HEK293 (cell line): ENCODE data around the gene GOLT1A.

Source experiments
- CTCF ChIA-PET: fragments of 350-600 bp; formaldehyde crosslinking; extraction: SDS; loops from one replicate; lab custom pipeline; 2021; ENCODE audit warnings: antibody characterized with exemption; lab: Yijun Ruan, JAX
- POLR2A ChIA-PET: fragments of 300-600 bp; formaldehyde crosslinking; extraction: SDS; loops from one replicate; lab custom pipeline; 2020; ENCODE audit warnings: antibody characterized with exemption, inconsistent platforms; lab: Yijun Ruan, JAX
- H3K27ac ChIP-seq: fragments of 200-500 bp; sonication (Bioruptor generic); 2 replicates; pipeline ENCODE4 v1.5.1; 2014; ENCODE audit warnings: low read depth, low read length, control low read depth, inconsistent platforms; ENCODE audit errors: extremely low read depth
- H3K36me3 ChIP-seq, 2 experiments: fragments of 200-500 bp in 1 of 2; sonication (Bioruptor generic) in 1 of 2; 1 replicate in 1 of 2; 2 replicates in 1 of 2; pipeline ENCODE4 v1.5.1; 2014 to 2017; ENCODE audit warnings: inconsistent platforms in 2 of 2, low read length in 2 of 2; ENCODE audit not compliant: control insufficient read depth in 2 of 2, insufficient read depth in 1 of 2
- H3K4me1 ChIP-seq: fragments of 200-500 bp; sonication (Bioruptor generic); 2 replicates; pipeline ENCODE4 v1.5.1; 2014; ENCODE audit warnings: mild to moderate bottlenecking, low read length, inconsistent platforms; ENCODE audit not compliant: control insufficient read depth, insufficient read depth
- H3K4me3 ChIP-seq: 2 replicates; pipeline ENCODE4 v1.5.1; 2011; ENCODE audit warnings: low read depth, mild to moderate bottlenecking, control low read depth, low read length, moderate library complexity
- H3K9me3 ChIP-seq: fragments of 200-500 bp; sonication (Bioruptor generic); 2 replicates; pipeline ENCODE4 v1.5.1; 2014; ENCODE audit warnings: low read depth, low read length, inconsistent platforms; ENCODE audit not compliant: control insufficient read depth, insufficient read depth
- BCL11A ChIP-seq: fragments of 450-650 bp; formaldehyde crosslinking; IDR thresholded peaks from 2 replicates; pipeline ENCODE4 v1.5.1; 2016; ENCODE audit warnings: low read depth, missing biosample characterization, missing genetic modification characterization
- GLIS1 ChIP-seq: fragments of 450-650 bp; formaldehyde crosslinking; IDR thresholded peaks from 2 replicates; pipeline ENCODE4 v1.5.1; 2016; ENCODE audit warnings: missing biosample characterization, missing genetic modification characterization
- KLF9 ChIP-seq: fragments of 450-650 bp; formaldehyde crosslinking; IDR thresholded peaks from 2 replicates; pipeline ENCODE4 v1.5.1; 2016; ENCODE audit warnings: missing biosample characterization, missing genetic modification characterization, low read depth
- SP7 ChIP-seq: fragments of 450-650 bp; formaldehyde crosslinking; IDR thresholded peaks from 2 replicates; pipeline ENCODE4 v1.5.1; 2016; ENCODE audit warnings: missing biosample characterization, missing genetic modification characterization
- ZBTB48 ChIP-seq: fragments of 450-650 bp; formaldehyde crosslinking; IDR thresholded peaks from 2 replicates; pipeline ENCODE4 v1.5.1; 2016; ENCODE audit warnings: missing biosample characterization, missing genetic modification characterization
- ZEB2 ChIP-seq: fragments of 450-650 bp; formaldehyde crosslinking; IDR thresholded peaks from 2 replicates; pipeline ENCODE4 v1.5.1; 2016; ENCODE audit warnings: missing biosample characterization, missing genetic modification characterization
- ZFP69B ChIP-seq: fragments of 450-650 bp; formaldehyde crosslinking; IDR thresholded peaks from 2 replicates; pipeline ENCODE4 v1.5.1; 2016; ENCODE audit warnings: missing biosample characterization, missing genetic modification characterization
- ZNF121 ChIP-seq: fragments of 450-650 bp; formaldehyde crosslinking; IDR thresholded peaks from 2 replicates; pipeline ENCODE4 v1.5.1; 2016; ENCODE audit warnings: missing biosample characterization, missing genetic modification characterization
- ZNF140 ChIP-seq: fragments of 450-650 bp; formaldehyde crosslinking; IDR thresholded peaks from 2 replicates; pipeline ENCODE4 v1.5.1; 2016; ENCODE audit warnings: missing biosample characterization, missing genetic modification characterization
- ZNF16 ChIP-seq: fragments of 450-650 bp; formaldehyde crosslinking; IDR thresholded peaks from 2 replicates; pipeline ENCODE4 v1.5.1; 2016; ENCODE audit warnings: low read depth, missing biosample characterization, missing genetic modification characterization
- ZNF214 ChIP-seq: fragments of 450-650 bp; formaldehyde crosslinking; IDR thresholded peaks from 2 replicates; pipeline ENCODE4 v1.5.1; 2017; ENCODE audit warnings: missing biosample characterization, mild to moderate bottlenecking, missing genetic modification characterization, borderline replicate concordance
- ZNF239 ChIP-seq: fragments of 450-650 bp; formaldehyde crosslinking; IDR thresholded peaks from 2 replicates; pipeline ENCODE4 v1.5.1; 2016; ENCODE audit warnings: missing biosample characterization, missing genetic modification characterization
- ZNF24 ChIP-seq: fragments of 450-650 bp; formaldehyde crosslinking; IDR thresholded peaks from 2 replicates; pipeline ENCODE4 v1.5.1; 2016; ENCODE audit warnings: missing biosample characterization, missing genetic modification characterization
- ZNF335 ChIP-seq: fragments of 450-650 bp; formaldehyde crosslinking; conservative IDR thresholded peaks from 2 replicates; pipeline ENCODE4 v1.5.1; 2016; ENCODE audit warnings: missing biosample characterization, missing genetic modification characterization
- ZNF433 ChIP-seq: fragments of 450-650 bp; formaldehyde crosslinking; IDR thresholded peaks from 2 replicates; pipeline ENCODE4 v1.5.1; 2016; ENCODE audit warnings: missing biosample characterization, missing genetic modification characterization, low read depth
- ZNF624 ChIP-seq: fragments of 450-650 bp; formaldehyde crosslinking; IDR thresholded peaks from 2 replicates; pipeline ENCODE4 v1.5.1; 2017; ENCODE audit warnings: missing biosample characterization, missing genetic modification characterization
- ZNF654 ChIP-seq: fragments of 450-650 bp; formaldehyde crosslinking; IDR thresholded peaks from 2 replicates; pipeline ENCODE4 v1.5.1; 2016; ENCODE audit warnings: low read depth, missing biosample characterization, missing genetic modification characterization
- ZNF660 ChIP-seq: fragments of 450-650 bp; IDR thresholded peaks from 2 replicates; pipeline ENCODE4 v1.5.1; 2018; ENCODE audit warnings: missing biosample characterization, mild to moderate bottlenecking, missing genetic modification characterization
- TF ChIP-seq, protein P1 (sequence below): fragments of 450-650 bp; formaldehyde crosslinking; IDR thresholded peaks from 2 replicates; pipeline ENCODE4 v1.5.1; 2016; ENCODE audit warnings: missing biosample characterization, missing genetic modification characterization
- TF ChIP-seq, protein P2 (sequence below): fragments of 450-650 bp; formaldehyde crosslinking; IDR thresholded peaks from 2 replicates; pipeline ENCODE4 v1.5.1; 2016; ENCODE audit warnings: missing biosample characterization, missing genetic modification characterization
- TF ChIP-seq, protein P3 (sequence below): fragments of 450-650 bp; formaldehyde crosslinking; IDR thresholded peaks from 2 replicates; pipeline ENCODE4 v1.5.1; 2016; ENCODE audit warnings: missing biosample characterization, missing genetic modification characterization
- TF ChIP-seq, protein P4 (sequence below): fragments of 450-650 bp; formaldehyde crosslinking; IDR thresholded peaks from 2 replicates; pipeline ENCODE4 v1.5.1; 2016; ENCODE audit warnings: missing biosample characterization, missing genetic modification characterization

The GOLT1A gene

DNA sequence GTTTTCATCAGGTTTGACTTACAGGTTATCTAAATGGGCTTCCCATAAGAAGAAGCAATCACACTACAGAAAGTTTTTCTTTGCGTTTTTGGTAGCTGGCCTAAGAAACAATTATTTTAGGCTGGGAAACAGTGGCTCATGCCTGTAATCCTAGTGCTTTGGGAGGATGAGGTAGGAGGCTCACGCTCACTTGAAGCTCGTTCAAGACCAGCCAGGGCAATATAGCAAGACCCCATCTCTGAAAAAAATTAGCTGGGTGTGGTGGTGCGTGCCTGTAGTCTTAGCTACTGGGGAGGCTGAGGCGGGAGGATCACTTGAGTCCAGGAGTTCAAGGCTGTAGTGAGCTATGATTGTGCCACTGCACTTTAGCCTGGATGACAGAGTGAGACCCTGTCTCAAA, 46.1 kb downstream of the GOLT1A start:
- Histone ChIP-seq H3K4me1 (no peaks in the 10 kb centered on the region), H3K27ac (no peak overlapping the region), H3K4me3 (no peak overlapping the region), H3K36me3 (no peaks in the 10 kb centered on the region), H3K9me3 (no peaks in the 10 kb centered on the region)
- ChIA-PET POLR2A (interaction anchor here (0.6 kb wide), 1 partner anchor 1306 kb away, joined by 5 read pairs; no protein-coding TSS in a partner anchor), CTCF (interaction anchor here (1.2 to 14.1 kb wide), 5 partner anchors 12 to 335 kb away, joined by 3 to 178 read pairs (median 6); partner anchors contain the start of gene PLEKHA6)
- peak; percentile 61; the same call in 1 of the 2 replicates for TF ChIP-seq ZNF121 (tag by site-specific recombination)
- TF ChIP-seq KLF9 = no peak

DNA sequence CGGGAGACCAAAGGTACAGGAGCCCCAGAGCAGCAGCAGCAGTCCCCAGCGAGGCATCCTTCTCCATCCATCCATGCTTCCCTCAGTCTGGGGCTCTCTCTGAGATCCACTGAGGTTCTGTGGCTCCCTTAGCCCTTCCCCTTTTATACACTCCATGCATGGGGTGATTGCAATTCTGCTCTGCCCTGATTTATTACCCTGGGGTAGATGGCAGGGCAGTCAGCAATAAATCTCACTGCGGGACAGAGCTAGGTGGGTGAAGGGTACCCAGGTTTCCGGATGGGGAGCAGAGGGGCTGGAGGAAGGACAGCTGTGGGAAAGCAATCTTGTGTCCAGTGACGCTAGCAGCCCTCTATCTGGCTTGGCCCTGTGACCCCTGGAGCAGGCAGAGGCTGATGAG, 47.6 kb downstream of the GOLT1A start, which contains the start of gene REN:
Gene REN (minus strand): TSS at position 119 of the 400 bp plus-strand sequence. CDS start 44 bp downstream, at position 75.
- TF ChIP-seq ZNF140 = peak; percentile 39; the same call in 1 of the 2 replicates
- no peak for TF ChIP-seq ZEB2 (tag by site-specific recombination)
- Histone ChIP-seq H3K27ac (no peak within 1 kb of the TSS), H3K36me3 (no peaks in the 10 kb centered on the region), H3K4me1 (no peaks in the 10 kb centered on the region), H3K4me3 (no peak within 1 kb of the TSS), H3K9me3 (no peaks in the 10 kb centered on the region)
- ChIA-PET CTCF (interaction anchor here (0.7 to 14.1 kb wide), 7 partner anchors 41 to 652 kb away, joined by 3 to 178 read pairs (median 5); partner anchors contain the start of gene PLEKHA6), POLR2A (interaction anchor here (0.6 kb wide), 1 partner anchor 1025 kb away, joined by 3 read pairs; no protein-coding TSS in a partner anchor)

DNA sequence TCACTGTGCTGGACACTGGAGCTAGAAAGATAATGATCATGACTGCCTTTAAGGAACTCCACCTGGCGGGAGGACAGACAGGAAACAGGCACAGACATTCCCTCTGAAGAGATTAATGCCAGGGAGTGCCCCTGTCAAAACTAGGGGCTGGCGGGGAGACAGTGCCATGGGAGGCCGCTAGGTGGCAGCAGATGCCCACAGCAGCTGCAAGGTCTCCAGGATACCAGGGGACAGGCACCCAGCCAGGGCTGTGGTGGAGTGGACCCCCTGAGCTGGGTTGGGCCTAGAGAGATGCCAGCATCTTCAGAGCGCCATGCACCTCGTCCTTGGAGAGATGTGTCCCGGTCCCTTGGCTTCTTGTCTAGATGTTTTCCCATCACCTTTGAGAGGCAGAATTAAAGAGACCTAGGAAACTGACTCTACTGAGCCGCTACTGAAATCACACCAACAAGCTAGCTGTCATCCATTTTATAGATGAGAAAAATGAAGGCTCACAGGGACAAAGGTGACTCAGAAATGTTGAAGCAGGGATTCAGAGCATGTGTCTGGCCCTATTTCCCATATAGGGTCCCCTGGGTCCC, 51.2 kb downstream of the GOLT1A start:
- Histone ChIP-seq H3K4me3 (no peak overlapping the region), H3K4me1 (no peaks in the 10 kb centered on the region), H3K9me3 (no peaks in the 10 kb centered on the region), H3K27ac (no peak overlapping the region), H3K36me3 (no peaks in the 10 kb centered on the region)
- CTCF ChIA-PET = interaction anchor here (0.5 to 14.1 kb wide), 65 partner anchors 8 to 1252 kb away, joined by 3 to 178 read pairs (median 5); partner anchors contain the start of genes ETNK2, GOLT1A and PLEKHA6
- POLR2A ChIA-PET = interaction anchor here (1.1 kb wide), 1 partner anchor 215 kb away, joined by 4 read pairs; no protein-coding TSS in a partner anchor
- TF ChIP-seq ZNF660 (peak; percentile 65; the same call in 1 of the 2 replicates), ZNF214 (tag by site-specific recombination) (no peak), SP7 (tag by site-specific recombination) (0 out of 2 replicates have a peak, but pooled peaks have one; percentile 43), ZNF624 (tag by site-specific recombination) (no peak), ZFP69B (tag by site-specific recombination) (0 out of 2 replicates have a peak, but pooled peaks have one; percentile 15), GLIS1 (tag by site-specific recombination) (peak; percentile 43; the same call in 1 of the 2 replicates), BCL11A (tag by site-specific recombination) (no peak), ZBTB48 (peak; percentile 36; the same call in 1 of the 2 replicates), ZNF16 (tag by site-specific recombination) (no peak), ZNF24 (tag by site-specific recombination) (no peak), ZNF335 (tag by site-specific recombination) (peak; percentile 46), ZNF654 (tag by site-specific recombination) (peak; percentile 96), ZNF433 (no peak), ZNF239 (tag by site-specific recombination) (no peak)
- TF ChIP-seq, protein P1, sequence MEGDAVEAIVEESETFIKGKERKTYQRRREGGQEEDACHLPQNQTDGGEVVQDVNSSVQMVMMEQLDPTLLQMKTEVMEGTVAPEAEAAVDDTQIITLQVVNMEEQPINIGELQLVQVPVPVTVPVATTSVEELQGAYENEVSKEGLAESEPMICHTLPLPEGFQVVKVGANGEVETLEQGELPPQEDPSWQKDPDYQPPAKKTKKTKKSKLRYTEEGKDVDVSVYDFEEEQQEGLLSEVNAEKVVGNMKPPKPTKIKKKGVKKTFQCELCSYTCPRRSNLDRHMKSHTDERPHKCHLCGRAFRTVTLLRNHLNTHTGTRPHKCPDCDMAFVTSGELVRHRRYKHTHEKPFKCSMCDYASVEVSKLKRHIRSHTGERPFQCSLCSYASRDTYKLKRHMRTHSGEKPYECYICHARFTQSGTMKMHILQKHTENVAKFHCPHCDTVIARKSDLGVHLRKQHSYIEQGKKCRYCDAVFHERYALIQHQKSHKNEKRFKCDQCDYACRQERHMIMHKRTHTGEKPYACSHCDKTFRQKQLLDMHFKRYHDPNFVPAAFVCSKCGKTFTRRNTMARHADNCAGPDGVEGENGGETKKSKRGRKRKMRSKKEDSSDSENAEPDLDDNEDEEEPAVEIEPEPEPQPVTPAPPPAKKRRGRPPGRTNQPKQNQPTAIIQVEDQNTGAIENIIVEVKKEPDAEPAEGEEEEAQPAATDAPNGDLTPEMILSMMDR (tag by site-specific recombination) = peak; percentile 95
- TF ChIP-seq, protein P2, sequence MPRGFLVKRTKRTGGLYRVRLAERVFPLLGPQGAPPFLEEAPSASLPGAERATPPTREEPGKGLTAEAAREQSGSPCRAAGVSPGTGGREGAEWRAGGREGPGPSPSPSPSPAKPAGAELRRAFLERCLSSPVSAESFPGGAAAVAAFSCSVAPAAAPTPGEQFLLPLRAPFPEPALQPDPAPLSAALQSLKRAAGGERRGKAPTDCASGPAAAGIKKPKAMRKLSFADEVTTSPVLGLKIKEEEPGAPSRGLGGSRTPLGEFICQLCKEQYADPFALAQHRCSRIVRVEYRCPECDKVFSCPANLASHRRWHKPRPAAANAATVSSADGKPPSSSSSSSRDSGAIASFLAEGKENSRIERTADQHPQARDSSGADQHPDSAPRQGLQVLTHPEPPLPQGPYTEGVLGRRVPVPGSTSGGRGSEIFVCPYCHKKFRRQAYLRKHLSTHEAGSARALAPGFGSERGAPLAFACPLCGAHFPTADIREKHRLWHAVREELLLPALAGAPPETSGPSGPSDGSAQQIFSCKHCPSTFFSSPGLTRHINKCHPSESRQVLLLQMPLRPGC (tag by site-specific recombination) = no peak
- TF ChIP-seq, protein P3, sequence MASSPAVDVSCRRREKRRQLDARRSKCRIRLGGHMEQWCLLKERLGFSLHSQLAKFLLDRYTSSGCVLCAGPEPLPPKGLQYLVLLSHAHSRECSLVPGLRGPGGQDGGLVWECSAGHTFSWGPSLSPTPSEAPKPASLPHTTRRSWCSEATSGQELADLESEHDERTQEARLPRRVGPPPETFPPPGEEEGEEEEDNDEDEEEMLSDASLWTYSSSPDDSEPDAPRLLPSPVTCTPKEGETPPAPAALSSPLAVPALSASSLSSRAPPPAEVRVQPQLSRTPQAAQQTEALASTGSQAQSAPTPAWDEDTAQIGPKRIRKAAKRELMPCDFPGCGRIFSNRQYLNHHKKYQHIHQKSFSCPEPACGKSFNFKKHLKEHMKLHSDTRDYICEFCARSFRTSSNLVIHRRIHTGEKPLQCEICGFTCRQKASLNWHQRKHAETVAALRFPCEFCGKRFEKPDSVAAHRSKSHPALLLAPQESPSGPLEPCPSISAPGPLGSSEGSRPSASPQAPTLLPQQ (tag by site-specific recombination) = 0 out of 2 replicates have a peak, but pooled peaks have one; percentile 36
- TF ChIP-seq, protein P4, sequence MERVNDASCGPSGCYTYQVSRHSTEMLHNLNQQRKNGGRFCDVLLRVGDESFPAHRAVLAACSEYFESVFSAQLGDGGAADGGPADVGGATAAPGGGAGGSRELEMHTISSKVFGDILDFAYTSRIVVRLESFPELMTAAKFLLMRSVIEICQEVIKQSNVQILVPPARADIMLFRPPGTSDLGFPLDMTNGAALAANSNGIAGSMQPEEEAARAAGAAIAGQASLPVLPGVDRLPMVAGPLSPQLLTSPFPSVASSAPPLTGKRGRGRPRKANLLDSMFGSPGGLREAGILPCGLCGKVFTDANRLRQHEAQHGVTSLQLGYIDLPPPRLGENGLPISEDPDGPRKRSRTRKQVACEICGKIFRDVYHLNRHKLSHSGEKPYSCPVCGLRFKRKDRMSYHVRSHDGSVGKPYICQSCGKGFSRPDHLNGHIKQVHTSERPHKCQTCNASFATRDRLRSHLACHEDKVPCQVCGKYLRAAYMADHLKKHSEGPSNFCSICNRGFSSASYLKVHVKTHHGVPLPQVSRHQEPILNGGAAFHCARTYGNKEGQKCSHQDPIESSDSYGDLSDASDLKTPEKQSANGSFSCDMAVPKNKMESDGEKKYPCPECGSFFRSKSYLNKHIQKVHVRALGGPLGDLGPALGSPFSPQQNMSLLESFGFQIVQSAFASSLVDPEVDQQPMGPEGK (tag by site-specific recombination) = peak; percentile 48
